ENCODE measurements around the gene MYB.
A peak's percentile ranks its signal among the peaks of the same experiment; 100 is the strongest.

Gene MYB

GRCh38 chr6:135188718-135189117 lies 7.6 kb downstream of the MYB start:
- H3K9me3 ChIP-seq (ENCODE audit: insufficient read depth, low read depth, low read length), result no peaks in the 10 kb centered on the region
- H3F3A ChIP-seq (ENCODE audit: low read depth), result peaks cover 12% of the 10 kb centered on the region; the same call in 1 of the 2 replicates
- H4K20me1 ChIP-seq (ENCODE audit: insufficient read depth, low read length, poor library complexity, severe bottlenecking), result peaks cover 96% of the 10 kb centered on the region
- TF ChIP-seq CTCF (conservative IDR thresholded peaks at IDR 0.05; ENCODE audit: low read length) (no peak), EZH2phosphoT487 (IDR thresholded peaks at IDR 0.05; ENCODE audit: borderline replicate concordance) (no peak)
- no peak overlapping the region for H2AFZ ChIP-seq (ENCODE audit: low read length)
- H3K4me2 ChIP-seq (ENCODE audit: low read depth, low read length, poor library complexity, severe bottlenecking), result peak overlapping the region; percentile 86
- H3K27me3 ChIP-seq (ENCODE audit: insufficient read depth, low read length, poor library complexity, severe bottlenecking), result peaks cover 16% of the 10 kb centered on the region
- peak overlapping the region; percentile 89 for H3K4me3 ChIP-seq (ENCODE audit: low read length, poor library complexity, severe bottlenecking)
- H3K4me1 ChIP-seq (ENCODE audit: insufficient read depth, low read length, poor library complexity, severe bottlenecking), result peaks cover 86% of the 10 kb centered on the region
- peaks cover 89% of the 10 kb centered on the region for H3K36me3 ChIP-seq (ENCODE audit: insufficient read depth, low read length)
- H3K9ac ChIP-seq (ENCODE audit: low read depth, low read length, poor library complexity, severe bottlenecking), result peak overlapping the region; percentile 97
- H3K79me2 ChIP-seq (ENCODE audit: insufficient read depth, low read length), result peaks cover 99% of the 10 kb centered on the region
- no peaks in the 10 kb centered on the region for H3K9me2 ChIP-seq (replicated peaks; ENCODE audit: low read depth, low read length)

- peaks cover 98% of the 10 kb centered on the region for H4K20me1 ChIP-seq (ENCODE audit: insufficient read depth, low read length, poor library complexity, severe bottlenecking)
- H3K27me3 ChIP-seq (ENCODE audit: insufficient read depth, low read length, poor library complexity, severe bottlenecking), result peaks cover 16% of the 10 kb centered on the region
- peak overlapping the region; percentile 89 for H3K4me3 ChIP-seq (ENCODE audit: low read length, poor library complexity, severe bottlenecking)
- H2AFZ ChIP-seq (ENCODE audit: low read length), result no peak overlapping the region
- H3K9ac ChIP-seq (ENCODE audit: low read depth, low read length, poor library complexity, severe bottlenecking), result peak overlapping the region; percentile 97
- peaks cover 95% of the 10 kb centered on the region for H3K36me3 ChIP-seq (ENCODE audit: insufficient read depth, low read length)
- peak overlapping the region; percentile 86 for H3K4me2 ChIP-seq (ENCODE audit: low read depth, low read length, poor library complexity, severe bottlenecking)
- peaks cover 17% of the 10 kb centered on the region; the same call in 1 of the 2 replicates for H3F3A ChIP-seq (ENCODE audit: low read depth)
- H3K79me2 ChIP-seq (ENCODE audit: insufficient read depth, low read length), result peaks cover 99% of the 10 kb centered on the region
- no peaks in the 10 kb centered on the region for H3K9me2 ChIP-seq (replicated peaks; ENCODE audit: low read depth, low read length)
- peaks cover 92% of the 10 kb centered on the region for H3K4me1 ChIP-seq (ENCODE audit: insufficient read depth, low read length, poor library complexity, severe bottlenecking)
- TF ChIP-seq EZH2phosphoT487 (IDR thresholded peaks at IDR 0.05; ENCODE audit: borderline replicate concordance), result no peak
- no peak for TF ChIP-seq CTCF (conservative IDR thresholded peaks at IDR 0.05; ENCODE audit: low read length)
- H3K9me3 ChIP-seq (ENCODE audit: insufficient read depth, low read depth, low read length), result no peaks in the 10 kb centered on the region
These were observed 8.2 kb downstream of the MYB start for GRCh38 chr6:135189344-135189743.

- Histone ChIP-seq H3K79me2 (ENCODE audit: insufficient read depth, low read length) (peaks cover 99% of the 10 kb centered on the region), H4K20me1 (ENCODE audit: insufficient read depth, low read length, poor library complexity, severe bottlenecking) (peaks cover 98% of the 10 kb centered on the region), H3K36me3 (ENCODE audit: insufficient read depth, low read length) (peaks cover 99% of the 10 kb centered on the region), H3F3A (ENCODE audit: low read depth) (peaks cover 24% of the 10 kb centered on the region; the same call in 1 of the 2 replicates), H3K4me2 (ENCODE audit: low read depth, low read length, poor library complexity, severe bottlenecking) (peak overlapping the region; percentile 86), H3K27me3 (ENCODE audit: insufficient read depth, low read length, poor library complexity, severe bottlenecking) (peaks cover 1% of the 10 kb centered on the region), H3K9me2 (replicated peaks; ENCODE audit: low read depth, low read length) (no peaks in the 10 kb centered on the region), H3K9me3 (ENCODE audit: insufficient read depth, low read depth, low read length) (no peaks in the 10 kb centered on the region), H3K9ac (ENCODE audit: low read depth, low read length, poor library complexity, severe bottlenecking) (peak overlapping the region; percentile 97), H2AFZ (ENCODE audit: low read length) (no peak overlapping the region), H3K4me3 (ENCODE audit: low read length, poor library complexity, severe bottlenecking) (peak overlapping the region; percentile 89), H3K4me1 (ENCODE audit: insufficient read depth, low read length, poor library complexity, severe bottlenecking) (peaks cover 93% of the 10 kb centered on the region)
- no peak for TF ChIP-seq EZH2phosphoT487 (IDR thresholded peaks at IDR 0.05; ENCODE audit: borderline replicate concordance)
- TF ChIP-seq CTCF (conservative IDR thresholded peaks at IDR 0.05; ENCODE audit: low read length), result no peak
These were observed 10.6 kb downstream of the MYB start for GRCh38 chr6:135191508-135192255.
